ENCODE data around the gene MDH1.
"Not testable (repeated sequence)": the region's sequence is repeated elsewhere in the genome, so short reads cannot be mapped to it uniquely, and the experiment has no call there.

MDH1 gene

DNA sequence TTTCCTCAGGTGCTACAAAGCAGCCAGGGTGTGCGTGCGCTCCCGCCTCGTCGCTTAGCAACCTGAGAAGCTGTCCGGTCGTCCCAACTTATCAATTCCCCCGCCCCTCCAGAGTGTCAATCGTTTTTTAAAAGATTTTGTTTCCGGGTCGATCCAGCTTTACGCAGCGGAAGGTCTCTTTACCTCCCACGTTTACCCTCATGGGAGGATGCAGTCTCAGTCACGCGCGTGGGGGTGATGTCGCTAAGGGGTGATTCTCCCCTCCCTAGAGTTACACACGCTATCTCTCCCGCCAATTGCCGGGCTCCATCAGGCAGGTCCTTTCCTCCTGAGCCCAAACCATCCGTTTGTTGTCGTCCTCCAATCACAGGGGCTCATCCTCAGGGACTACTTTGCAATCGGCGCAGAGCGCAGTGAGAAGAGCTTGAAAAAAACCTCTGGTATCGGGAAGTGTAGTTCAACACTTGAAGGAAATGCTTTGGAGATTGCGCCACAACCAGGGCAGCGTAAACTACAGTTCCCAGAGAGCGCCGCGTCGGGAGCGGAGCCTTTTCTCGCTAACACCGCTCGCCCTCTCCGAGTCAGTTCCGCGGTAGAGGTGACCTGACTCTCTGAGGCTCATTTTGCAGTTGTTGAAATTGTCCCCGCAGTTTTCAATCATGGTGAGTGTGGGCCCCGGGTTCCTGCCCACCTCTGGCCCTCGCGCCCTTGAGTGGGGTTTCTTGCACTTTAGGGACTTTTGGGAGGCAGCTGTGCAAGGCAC, at the start of gene MDH1, which contains the start of gene WDPCP:
Gene MDH1, plus strand, starts transcription at position 579 of the 763 bp plus-strand sequence. Its CDS starts 81 bp downstream, at position 660.
Gene WDPCP, minus strand, starts transcription at position 93 of the 763 bp plus-strand sequence. CDS start 206 bp downstream, outside the sequence.
- DNase-seq (ENCODE audit: low read depth, low spot score), result peak; percentile 100

DNA sequence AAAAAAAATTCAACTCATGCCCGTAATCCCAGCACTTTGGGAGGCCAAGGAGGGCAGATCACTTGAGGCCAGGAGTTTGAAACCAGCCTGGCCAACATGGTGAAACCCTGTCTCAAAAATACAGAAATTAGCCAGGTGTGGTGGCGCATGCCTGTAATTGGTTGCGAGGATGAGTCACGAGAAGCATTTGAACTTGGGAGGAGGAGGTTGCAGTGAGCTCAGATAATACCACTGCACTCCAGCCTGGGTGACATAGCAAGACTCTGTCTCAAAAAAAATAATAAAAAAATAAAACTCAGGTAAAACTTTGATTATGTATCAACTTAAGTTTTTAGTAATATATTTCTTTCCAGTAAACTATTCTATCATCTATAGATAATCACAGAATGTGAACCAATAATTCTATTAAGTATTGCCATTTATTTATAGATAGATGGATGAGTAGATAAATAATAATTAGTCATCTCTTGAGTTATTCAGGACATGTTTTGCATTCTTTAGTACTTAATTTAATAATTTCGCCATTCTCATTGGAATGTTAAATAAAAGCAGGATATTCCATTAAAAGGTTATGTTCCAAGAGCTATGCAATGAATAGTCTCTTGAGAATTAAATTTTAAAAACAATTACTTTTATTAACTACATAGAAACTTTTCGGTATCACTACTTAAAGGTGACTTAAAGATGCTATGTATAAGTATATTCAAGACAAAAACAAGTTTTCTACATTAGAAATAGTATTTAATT, 49.2 kb upstream of the MDH1 start:
- no peak for DNase-seq (ENCODE audit: low read depth, low spot score)

DNA sequence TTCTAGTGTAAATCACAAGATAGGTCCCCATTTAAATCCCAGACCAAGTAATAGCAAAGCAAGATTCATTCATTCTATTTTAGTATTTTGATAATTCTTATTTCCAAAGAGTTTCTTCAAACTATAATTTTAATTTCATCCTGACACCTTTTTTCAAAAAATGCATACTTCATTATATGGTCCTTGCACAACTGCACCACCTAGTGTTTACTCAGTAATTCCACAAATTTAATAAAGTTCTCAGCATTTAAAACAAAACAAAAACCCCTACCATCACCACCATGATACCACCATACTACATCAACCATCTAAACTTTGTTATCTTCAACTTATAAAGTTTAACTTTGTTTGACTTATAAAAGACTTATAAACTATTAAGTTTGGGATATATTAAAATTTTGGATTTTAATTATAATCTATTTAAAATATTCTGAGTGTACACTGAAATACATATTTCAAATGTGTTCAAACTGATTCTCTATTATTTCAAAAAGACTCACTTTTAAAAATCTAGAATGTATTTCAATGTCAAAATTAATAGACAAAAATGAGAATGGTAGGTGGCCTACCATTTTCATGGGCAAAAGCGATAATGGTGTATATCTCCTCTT, 44.6 kb upstream of the MDH1 start:
- DNase-seq (ENCODE audit: low read depth, low spot score), result no peak

- no peak for DNase-seq (ENCODE audit: low read depth, low spot score)
Measured at GRCh38 chr2:63545023-63545422, 43.7 kb upstream of the MDH1 start.

DNA sequence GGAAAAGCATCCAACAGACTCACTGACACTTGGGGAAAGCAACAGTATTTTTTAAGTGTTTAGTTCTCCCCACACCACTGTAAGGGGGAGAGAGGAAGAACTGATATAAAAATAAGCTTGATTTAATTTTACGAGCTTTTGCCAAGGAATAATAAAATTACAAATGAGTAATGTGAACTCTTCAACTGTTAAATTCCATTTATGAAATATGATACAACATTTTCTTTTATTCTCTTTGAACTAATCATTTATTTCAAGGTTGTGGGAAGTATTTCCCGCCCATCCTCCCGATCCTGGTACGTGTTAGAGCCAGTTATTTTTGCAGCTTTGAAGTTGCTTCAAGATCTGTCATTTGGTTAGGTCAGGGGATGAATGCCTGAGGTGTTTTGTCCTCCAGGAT, 35.7 kb upstream of the MDH1 start:
- DNase-seq (ENCODE audit: low read depth, low spot score), result no peak

DNA sequence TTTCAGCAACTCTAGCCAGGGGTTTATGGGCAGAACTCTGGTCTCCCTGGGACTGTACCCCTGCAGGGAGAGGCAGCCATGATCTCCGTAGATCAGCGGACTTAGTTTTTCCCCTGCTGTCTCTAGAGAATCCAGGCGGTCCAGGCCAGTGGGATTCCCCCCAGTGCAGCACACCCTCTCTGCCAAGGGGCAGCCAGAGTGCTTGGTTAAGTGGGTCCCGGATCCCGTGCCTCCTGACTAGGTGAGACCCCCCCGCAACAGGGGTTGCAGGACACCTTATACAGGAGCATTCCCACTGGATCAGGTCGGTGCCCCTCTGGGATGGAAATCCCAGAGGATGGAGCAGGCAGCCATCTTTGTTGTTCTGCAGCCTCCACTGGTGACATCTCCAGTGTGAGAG, 33.5 kb upstream of the MDH1 start:
- no peak for DNase-seq (ENCODE audit: low read depth, low spot score)

DNA sequence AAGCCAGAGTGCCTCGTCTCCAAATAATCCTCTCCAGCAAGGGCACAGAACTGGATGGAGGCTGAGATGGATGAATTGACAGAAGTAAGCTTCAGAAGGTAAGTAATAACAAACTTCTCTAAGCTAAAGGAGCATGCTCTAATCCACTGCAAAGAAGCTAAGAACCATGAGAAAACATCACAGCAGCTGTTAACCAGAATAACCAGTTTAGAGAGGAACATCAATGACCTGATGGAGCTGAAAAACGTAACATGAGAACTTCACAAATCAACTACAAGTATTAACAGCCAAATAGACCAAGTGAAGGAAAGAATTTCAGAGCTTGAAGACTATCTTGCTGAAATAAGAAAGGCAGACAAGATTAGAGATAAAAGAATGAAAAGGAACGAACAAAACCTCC, 32.8 kb upstream of the MDH1 start:
- DNase-seq (ENCODE audit: low read depth, low spot score), result no peak

GRCh38 chr2:63557819-63558218, 30.9 kb upstream of the MDH1 start:
- not testable (repeated sequence) for DNase-seq (ENCODE audit: low read depth, low spot score)

- not testable (repeated sequence) for DNase-seq (ENCODE audit: low read depth, low spot score)
Measured at GRCh38 chr2:63558922-63559321, 29.8 kb upstream of the MDH1 start.

GRCh38 chr2:63562751-63563150, 26.0 kb upstream of the MDH1 start:
- no peak for DNase-seq (ENCODE audit: low read depth, low spot score)

DNA sequence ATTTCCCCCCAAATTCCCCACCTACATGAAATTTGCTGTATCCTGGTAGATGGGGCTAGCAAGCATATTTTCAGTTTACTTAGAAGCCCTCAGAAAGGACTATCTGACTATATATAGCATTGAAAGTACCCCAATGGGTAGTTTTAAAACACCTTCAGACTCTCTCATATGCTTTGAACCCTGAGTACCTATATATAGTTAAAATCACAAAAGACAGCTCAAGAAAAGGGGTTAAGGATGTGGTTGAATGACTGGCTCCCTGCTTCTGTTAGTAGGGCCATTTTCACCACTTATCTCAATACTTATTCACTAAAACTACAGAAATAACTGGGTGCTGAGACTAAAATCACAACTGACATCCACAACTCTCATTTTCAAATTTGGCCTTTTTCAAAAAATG, 19.0 kb upstream of the MDH1 start:
- DNase-seq (ENCODE audit: low read depth, low spot score), result no peak

GRCh38 chr2:63571291-63571690, 17.5 kb upstream of the MDH1 start:
- no peak for DNase-seq (ENCODE audit: low read depth, low spot score)

GRCh38 chr2:63572001-63572400, 16.8 kb upstream of the MDH1 start:
- DNase-seq (ENCODE audit: low read depth, low spot score), result no peak

- not testable (repeated sequence) for DNase-seq (ENCODE audit: low read depth, low spot score)
Measured at GRCh38 chr2:63573026-63573425, 15.7 kb upstream of the MDH1 start.

- DNase-seq (ENCODE audit: low read depth, low spot score), result not testable (repeated sequence)
Measured at GRCh38 chr2:63573726-63574345, 14.9 kb upstream of the MDH1 start.

DNA sequence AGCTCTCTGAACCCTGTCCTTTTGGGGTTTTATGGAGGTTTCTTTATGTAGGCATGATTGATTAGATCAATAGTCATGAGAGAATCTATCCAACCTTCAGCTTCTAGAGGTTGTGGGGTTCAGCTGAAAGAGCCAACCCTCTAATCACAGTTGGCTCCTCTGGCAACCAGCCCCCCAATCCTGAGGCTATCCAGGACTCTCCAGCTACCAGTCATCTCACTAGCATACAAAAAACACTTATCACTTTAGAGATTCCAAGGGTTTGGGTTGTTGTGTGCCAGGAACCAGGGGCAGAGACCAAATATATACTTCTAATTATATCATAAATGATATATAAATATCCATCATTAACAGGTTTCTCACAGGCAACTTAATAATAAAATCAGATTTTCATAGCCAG, 12.2 kb upstream of the MDH1 start:
- DNase-seq (ENCODE audit: low read depth, low spot score), result no peak

GRCh38 chr2:63578767-63579166, 10.0 kb upstream of the MDH1 start:
- DNase-seq (ENCODE audit: low read depth, low spot score), result no peak

- no peak for DNase-seq (ENCODE audit: low read depth, low spot score)
Measured at GRCh38 chr2:63580651-63581297, 8.0 kb upstream of the MDH1 start.

GRCh38 chr2:63581298-63581961, 7.3 kb upstream of the MDH1 start:
- DNase-seq (ENCODE audit: low read depth, low spot score), result no peak

DNA sequence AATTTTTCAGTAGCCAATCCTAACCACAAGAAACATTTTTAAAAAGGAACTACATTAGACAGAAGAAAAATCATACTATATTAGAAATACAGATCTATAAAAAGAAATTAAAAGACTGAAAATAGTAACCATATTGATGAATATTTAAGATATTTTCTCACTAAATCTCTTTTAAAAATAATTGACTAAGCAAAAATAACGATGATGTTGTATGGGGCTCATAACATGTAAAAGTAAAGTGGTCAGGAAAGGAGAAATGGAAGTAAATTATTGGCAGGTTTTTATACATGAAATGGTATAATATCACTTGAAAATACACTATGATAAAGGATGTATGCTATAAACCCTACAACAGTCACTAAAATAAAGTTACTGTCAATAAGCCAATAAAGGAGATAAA, 5.9 kb upstream of the MDH1 start:
- no peak for DNase-seq (ENCODE audit: low read depth, low spot score)

DNA sequence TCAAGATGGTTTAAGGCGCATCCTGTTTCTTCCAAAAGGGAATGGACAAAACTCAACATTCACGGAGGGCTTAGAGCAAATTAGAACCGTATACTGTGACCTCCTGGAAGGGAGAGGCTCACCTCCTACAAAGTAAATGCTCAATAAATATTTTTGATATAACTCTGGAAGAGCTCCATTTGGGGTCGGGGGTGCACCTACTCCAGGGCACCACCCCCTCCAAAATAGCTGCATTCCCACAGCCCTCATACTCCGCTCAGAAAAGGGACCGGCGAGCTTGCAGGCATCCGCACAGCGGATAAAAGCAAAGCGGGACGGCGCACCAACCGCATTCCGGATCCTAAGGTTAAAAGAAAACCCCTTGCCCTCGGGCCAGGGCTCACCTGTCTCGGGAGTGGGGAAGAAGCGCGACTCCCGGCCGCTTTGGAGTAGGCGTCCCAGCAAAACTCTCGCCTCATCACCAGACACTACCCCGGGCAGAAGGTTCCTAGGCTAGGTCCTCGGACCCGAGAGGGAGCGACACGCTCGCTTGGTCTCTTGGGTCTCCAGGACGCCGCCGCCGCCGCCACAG, 864 bp upstream of the MDH1 start:
- no peak for DNase-seq (ENCODE audit: low read depth, low spot score)
